ENCODE measurements around the gene KYAT1.
"Not testable (repeated sequence)": the region's sequence is repeated elsewhere in the genome, so short reads cannot be mapped to it uniquely, and the experiment has no call there.

The KYAT1 gene

DNA sequence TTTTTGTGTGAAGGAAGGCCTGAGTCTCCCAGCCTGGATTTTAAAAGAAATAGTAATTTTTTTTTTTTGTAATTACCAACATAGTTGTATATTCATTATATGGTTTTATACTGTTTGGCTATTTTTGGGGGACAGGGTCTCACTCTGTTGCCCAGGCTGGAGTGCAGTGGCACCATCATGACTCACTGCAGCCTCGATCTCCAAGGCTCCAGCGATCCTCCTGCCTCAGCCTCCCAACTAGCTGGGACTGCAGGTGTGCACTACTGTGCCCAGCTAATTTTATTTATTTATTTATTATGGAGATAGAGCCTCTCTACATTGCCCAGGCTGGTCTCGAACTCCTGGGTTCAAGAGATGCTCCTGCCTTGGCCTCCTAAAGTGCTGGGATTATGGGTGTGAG lies 5.3 kb upstream of the KYAT1 start:
- no peak for DNase-seq (ENCODE audit: extremely low spot score, insufficient read length, low read depth)
- FAIRE-seq = no peak

- DNase-seq (ENCODE audit: extremely low spot score, insufficient read length, low read depth) (no peak), FAIRE-seq (no peak)
Observed at GRCh38 chr9:128886211-128886891, 4.6 kb upstream of the KYAT1 start.

DNA sequence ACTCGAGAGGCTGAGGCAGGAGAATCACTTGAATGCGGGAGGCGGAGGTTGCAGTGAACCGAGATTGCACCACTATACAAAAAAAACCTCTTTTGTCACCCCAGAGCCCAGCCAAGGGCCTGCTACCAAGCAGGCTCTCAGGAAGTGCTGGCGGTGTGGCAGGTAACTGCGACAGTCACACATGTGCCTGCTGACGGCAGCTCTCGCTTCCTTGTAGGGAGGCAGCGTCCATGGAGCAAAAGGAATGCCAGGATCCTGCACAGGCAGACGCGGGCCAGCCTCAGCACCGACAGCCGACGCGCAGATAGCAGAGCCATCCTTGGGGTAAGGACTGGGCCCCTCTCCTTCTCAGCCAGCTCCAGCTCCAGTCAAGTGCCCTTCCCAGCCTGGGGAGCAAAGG lies 4.0 kb upstream of the KYAT1 start:
- FAIRE-seq = no peak
- no peak for DNase-seq (ENCODE audit: extremely low spot score, insufficient read length, low read depth)

DNA sequence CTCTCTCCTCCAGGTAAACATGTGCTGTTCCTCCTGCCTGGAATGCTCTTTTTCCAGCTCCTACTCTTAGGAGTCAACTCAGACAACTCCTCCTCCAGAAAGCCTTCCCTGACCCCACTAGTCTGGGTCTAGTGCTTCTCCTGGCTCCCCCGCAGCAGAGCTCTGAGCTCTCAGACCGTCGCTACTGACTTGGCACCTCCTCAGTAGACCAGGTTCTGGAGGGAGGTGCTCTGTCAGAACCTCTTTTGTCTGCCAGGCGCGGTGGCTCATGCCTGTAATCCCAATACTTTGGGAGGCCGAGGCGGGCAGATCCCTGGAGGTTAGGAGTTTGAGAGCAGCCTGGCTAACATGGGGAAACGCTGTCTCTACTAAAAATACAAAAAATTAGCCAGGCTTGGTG lies 3.6 kb upstream of the KYAT1 start:
- DNase-seq (ENCODE audit: extremely low spot score, insufficient read length, low read depth) = no peak
- FAIRE-seq = no peak

DNA sequence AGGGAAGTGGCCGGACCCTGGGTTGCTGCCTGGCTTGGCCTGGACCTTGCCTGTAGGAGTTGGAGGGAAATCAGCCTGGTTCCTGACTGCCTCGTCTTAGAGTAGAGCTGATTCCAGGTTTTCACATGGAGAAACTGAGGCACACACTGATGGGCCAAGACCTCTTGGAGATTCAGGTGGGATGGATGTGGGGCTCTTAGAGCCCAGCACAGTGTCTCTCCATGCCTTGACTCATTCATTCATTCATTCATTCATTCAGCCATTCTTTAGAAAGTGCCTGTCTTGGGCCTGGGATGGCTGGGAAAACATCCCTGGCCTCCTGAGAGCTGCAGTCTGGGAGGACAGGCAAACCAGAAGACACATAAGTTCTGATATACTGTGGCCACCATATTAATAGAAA lies 2.4 kb upstream of the KYAT1 start:
- no peak for DNase-seq (ENCODE audit: extremely low spot score, insufficient read length, low read depth)
- no peak for FAIRE-seq

DNA sequence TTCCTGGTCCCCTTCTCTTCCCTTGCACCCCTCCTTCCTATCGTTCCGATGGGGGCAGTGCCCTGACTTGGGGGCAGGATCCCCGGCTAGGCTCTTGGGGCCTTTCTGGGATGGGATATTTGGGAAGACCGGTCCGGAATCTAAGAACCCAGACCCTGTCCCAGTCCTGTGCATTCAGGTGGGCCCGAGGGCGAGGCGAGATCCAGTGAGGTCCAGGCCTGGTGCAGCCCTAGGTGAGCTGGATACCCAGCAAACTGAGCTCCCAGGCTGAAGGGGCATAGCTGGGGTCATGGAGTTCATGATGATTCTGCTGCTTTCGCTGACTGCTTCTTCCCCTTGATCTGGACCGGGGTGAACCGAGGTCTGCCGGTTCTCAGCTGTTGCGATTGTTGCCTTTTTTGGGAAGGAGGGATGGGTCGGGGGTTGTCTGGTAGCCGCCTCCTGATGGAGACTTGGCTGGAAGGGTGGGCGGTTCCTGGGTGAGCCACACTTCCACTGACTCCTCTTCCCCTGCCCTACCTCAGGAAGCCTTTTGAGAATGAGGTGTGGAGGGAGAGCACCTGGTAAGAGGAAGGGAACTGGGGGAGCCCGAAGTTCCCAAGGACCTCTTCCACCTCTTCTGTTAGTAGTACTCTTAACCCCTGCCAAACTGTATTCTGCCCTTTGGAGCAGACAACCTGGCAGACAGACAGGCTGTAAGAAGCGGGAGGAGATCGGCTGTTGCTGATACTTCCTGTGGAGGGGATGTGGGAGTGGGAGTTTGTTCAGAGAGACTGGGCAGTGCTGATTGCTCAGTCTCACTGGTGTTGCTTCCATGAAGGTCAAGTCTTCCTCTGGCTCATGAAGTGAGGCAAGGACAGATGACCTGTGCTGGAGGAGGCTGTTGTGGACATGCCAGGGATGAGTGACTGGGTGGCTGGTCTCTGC lies 1.2 kb upstream of the KYAT1 start:
- no peak for DNase-seq (ENCODE audit: extremely low spot score, insufficient read length, low read depth)

GRCh38 chr9:128877852-128878251 lies 3.9 kb downstream of the KYAT1 start:
- FAIRE-seq = no peak
- no peak for DNase-seq (ENCODE audit: extremely low spot score, insufficient read length, low read depth)

More for the DNA sequence above, 1.2 kb upstream of the KYAT1 start:
- FAIRE-seq = no peak

DNA sequence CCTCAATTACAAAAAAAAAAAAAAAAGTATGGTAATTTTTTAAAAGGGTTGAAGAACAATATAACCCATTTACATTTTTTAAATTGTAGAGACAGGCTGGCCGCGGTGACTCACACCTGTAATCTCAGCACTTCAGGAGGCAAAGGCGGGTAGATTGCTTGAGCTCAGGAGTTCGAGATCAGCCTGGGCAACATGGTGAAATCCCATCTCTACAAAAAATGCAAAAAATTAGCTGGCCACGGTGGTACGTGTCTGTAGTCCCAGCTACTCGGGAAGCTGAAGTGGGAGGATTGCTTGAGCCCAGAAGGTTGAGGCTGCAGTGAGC lies 10.8 kb downstream of the KYAT1 start:
- not testable (repeated sequence) for DNase-seq (ENCODE audit: extremely low spot score, insufficient read length, low read depth); FAIRE-seq

DNA sequence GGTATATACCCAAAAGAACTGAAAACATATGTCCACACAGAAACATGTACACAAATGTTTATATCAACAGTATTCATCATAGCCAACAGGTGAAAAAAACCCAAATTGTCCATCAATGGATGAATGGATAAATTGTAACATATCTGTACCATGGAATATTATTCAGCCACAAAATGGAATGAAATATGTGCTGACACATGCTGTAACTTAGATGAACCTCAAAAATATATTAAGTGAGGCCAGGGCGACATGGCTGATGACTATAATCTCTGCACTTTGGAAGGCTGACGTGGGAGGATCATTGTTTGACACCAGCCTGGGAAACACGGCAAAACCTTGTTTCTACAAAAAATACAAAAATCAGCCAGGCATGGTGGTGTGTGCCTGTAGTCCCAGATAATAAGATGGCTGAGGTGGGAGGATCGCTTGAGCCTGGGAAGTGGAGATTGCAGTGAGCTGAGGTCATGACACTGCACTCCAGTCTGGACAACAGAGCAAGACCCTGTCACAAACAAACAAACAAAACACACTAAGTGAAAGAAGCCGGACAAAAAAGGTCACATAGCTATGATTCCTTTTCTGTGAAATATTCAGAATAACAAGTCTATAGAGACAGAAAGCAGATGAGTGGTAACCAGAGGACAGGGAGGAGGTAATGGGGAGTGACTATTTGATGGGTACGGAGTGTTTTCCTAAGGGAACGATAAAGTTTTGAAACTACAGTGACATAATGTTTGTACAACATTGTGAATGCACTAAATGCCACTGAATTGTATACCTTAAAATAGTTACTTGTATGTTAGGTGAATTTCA lies 11.4 kb downstream of the KYAT1 start:
- DNase-seq (ENCODE audit: extremely low spot score, insufficient read length, low read depth) (no peak), FAIRE-seq (no peak)

DNA sequence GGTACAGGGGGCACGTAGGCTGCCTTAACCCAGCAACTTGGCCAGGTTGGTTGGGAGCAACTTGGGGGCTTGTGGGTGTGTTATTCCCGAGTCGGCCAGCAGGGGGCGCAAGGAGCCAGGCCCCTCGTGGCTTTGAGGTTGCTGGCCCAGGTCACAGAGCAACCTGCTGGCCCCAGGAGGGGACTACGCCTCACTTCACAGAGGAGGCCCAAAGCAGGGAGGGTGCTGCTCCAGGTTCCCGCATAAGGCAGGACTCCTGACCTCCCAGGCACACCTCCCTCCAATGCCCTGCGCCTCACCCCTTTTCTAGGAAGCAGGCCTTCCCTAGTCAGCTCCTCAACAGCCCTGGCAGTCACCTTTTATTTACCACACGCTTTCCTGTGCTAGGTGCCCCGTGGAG lies 18.1 kb downstream of the KYAT1 start:
- DNase-seq (ENCODE audit: extremely low spot score, insufficient read length, low read depth) = peak; percentile 76
- peak; percentile 61 for FAIRE-seq

GRCh38 chr9:128862401-128862851 lies 19.3 kb downstream of the KYAT1 start:
- DNase-seq (ENCODE audit: extremely low spot score, insufficient read length, low read depth) = no peak
- FAIRE-seq = no peak

- FAIRE-seq (no peak), DNase-seq (ENCODE audit: extremely low spot score, insufficient read length, low read depth) (no peak)
Observed at GRCh38 chr9:128861501-128861900, 20.2 kb downstream of the KYAT1 start.

DNA sequence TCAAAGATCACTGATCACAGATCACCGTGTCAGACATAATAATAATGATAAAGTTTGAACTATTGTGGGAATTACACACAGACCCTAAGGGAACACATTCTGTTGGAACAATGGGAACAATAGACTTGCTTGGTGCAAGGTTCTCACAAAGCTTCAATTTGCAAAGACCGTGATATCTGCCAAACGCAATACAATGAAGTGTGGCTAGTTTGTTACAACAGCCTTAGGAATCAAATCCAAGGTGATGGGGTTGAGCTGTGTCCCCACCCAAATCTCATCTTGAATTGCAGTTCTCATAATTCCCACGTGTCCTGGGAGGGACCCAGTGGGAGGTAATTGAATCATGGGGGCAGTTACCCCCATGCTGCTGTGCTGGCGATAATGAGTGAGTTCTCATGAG lies 20.8 kb downstream of the KYAT1 start:
- no peak for FAIRE-seq

DNA sequence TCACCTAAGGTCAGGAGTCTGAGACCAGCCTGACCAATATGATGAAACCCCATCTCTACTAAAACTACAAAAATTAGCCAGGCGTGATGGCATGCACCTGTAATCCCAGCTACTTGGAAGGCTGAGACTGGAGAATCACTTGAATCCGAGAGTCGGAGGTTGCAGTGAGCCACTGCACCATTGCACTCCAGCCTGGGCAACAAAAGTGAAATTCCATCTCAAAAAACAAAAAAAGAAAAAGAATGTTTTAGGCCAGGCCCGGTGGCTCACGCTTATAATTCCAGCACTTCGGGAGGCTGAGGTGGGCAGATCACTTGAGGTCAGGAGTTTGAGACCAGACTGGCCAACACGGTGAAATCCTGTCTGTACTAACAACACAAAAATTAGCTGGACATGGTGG lies 23.3 kb downstream of the KYAT1 start:
- FAIRE-seq; DNase-seq (ENCODE audit: extremely low spot score, insufficient read length, low read depth): not testable (repeated sequence)

More for the DNA sequence above, 20.8 kb downstream of the KYAT1 start:
- no peak for DNase-seq (ENCODE audit: extremely low spot score, insufficient read length, low read depth)

DNA sequence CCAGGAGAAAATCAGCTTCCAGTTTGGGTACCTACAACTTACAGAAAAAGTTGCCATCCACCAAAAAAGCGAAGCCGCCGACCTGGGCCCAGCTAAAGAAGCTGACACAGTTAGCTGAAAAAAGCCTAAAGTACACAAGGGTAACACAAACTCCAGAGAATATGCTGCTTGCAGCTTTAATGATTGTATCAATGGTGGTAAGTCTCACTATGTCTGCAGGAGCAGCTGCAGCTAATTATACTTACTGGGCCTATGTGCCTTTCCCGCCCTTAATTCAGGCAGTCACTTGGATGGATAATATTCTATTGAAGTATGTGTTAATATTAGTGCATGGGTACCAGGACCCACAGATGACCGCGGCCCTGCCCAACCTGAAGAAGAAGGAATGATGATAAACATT lies 27.3 kb downstream of the KYAT1 start:
- FAIRE-seq; DNase-seq (ENCODE audit: extremely low spot score, insufficient read length, low read depth): not testable (repeated sequence)

DNA sequence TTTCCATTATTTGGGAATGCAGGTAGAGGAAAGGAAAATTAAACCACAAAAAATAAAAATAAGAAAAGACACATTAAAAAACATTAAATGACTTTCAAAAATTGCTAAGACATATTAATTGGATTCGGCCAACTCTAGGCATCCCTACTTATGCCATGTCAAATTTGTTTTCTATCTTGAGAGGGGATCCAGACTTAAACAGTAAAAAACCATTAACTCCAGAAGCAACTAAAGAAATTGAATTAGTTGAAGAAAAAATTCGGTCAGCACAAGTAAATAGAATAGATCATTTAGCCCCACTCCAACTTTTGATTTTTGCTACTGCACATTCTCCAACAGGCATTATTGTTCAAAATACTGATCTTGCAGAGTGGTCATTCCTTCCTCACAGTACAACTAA lies 29.1 kb downstream of the KYAT1 start:
- not testable (repeated sequence) for FAIRE-seq

GRCh38 chr9:128851779-128852600 lies 29.8 kb downstream of the KYAT1 start:
- not testable (repeated sequence) for FAIRE-seq; DNase-seq (ENCODE audit: extremely low spot score, insufficient read length, low read depth)

More for the DNA sequence above, 29.1 kb downstream of the KYAT1 start:
- DNase-seq (ENCODE audit: extremely low spot score, insufficient read length, low read depth) = not testable (repeated sequence)

- not testable (repeated sequence) for FAIRE-seq; DNase-seq (ENCODE audit: extremely low spot score, insufficient read length, low read depth)
Observed at GRCh38 chr9:128851024-128851423, 30.7 kb downstream of the KYAT1 start.

GRCh38 chr9:128847803-128848202 lies 33.9 kb downstream of the KYAT1 start:
- no peak for FAIRE-seq

GRCh38 chr9:128846680-128847030 lies 35.1 kb downstream of the KYAT1 start:
- FAIRE-seq (no peak), DNase-seq (ENCODE audit: extremely low spot score, insufficient read length, low read depth) (no peak)

More at GRCh38 chr9:128847803-128848202, 33.9 kb downstream of the KYAT1 start:
- DNase-seq (ENCODE audit: extremely low spot score, insufficient read length, low read depth) = no peak
